Panc1 (cell line): ENCODE data around the gene GPD2. TPM values are rescaled to one million over a fixed set of nuclear protein-coding genes. Genes with fewer than 3 reads are reported as not detected.

Experiments used
- ATAC-seq: fragments of 200-7000 bp; cut with Tn5 transposase; 2 replicates; pipeline ENCODE4 v1.9.1; 2020; ENCODE audit warnings: mild to moderate bottlenecking, moderate library complexity
- BruUV-seq: library from RNA; stranded (reverse); fragments of 400-500 nt; replicated peaks from 2 replicates; lab custom pipeline; 2021; lab: Mats Ljungman, UMichigan
- CTCF ChIA-PET: fragments of 300-600 bp; sonication (Branson Sonifier 250); formaldehyde crosslinking; loops from one replicate; lab custom pipeline; 2022; ENCODE audit warnings: antibody characterized with exemption; lab: Charles Lee
- POLR2A ChIA-PET: fragments of 300-600 bp; sonication (Branson Sonifier 250); formaldehyde crosslinking; loops from one replicate; lab custom pipeline; 2022; ENCODE audit warnings: antibody characterized with exemption; lab: Charles Lee
- DNase-seq: peaks from one replicate; pipeline ENCODE4 v3.0.0-alpha.2; 2010; ENCODE audit warnings: low read depth, low spot score
- H3K27ac ChIP-seq: 2 replicates; pipeline ENCODE4 v1.5.1; 2011; ENCODE audit warnings: mild to moderate bottlenecking, low read length, inconsistent platforms
- H3K27me3 ChIP-seq: fragments of 200-500 bp; sonication (Bioruptor generic); 2 replicates; pipeline ENCODE4 v1.6.0; 2014; ENCODE audit warnings: low read length, inconsistent platforms; ENCODE audit not compliant: control insufficient read depth, insufficient read depth
- H3K36me3 ChIP-seq: fragments of 200-500 bp; sonication (Bioruptor generic); 2 replicates; pipeline ENCODE4 v1.5.1; 2014; ENCODE audit warnings: inconsistent platforms, mild to moderate bottlenecking, low read length, moderate library complexity; ENCODE audit not compliant: control insufficient read depth, insufficient read depth
- H3K4me1 ChIP-seq: 2 replicates; pipeline ENCODE4 v1.5.1; 2011; ENCODE audit warnings: inconsistent platforms, mild to moderate bottlenecking, low read length, moderate library complexity; ENCODE audit not compliant: control insufficient read depth, insufficient read depth
- H3K4me3 ChIP-seq, 2 experiments: 2 replicates each; pipeline ENCODE4 v1.5.1; 2011 to 2012; ENCODE audit warnings: low read depth in 2 of 2, low read length in 2 of 2, mild to moderate bottlenecking in 2 of 2, inconsistent platforms in 1 of 2, moderate library complexity in 1 of 2
- H3K9me3 ChIP-seq: fragments of 200-500 bp; sonication (Bioruptor generic); 2 replicates; pipeline ENCODE4 v1.5.1; 2014; ENCODE audit warnings: low read depth, mild to moderate bottlenecking, inconsistent platforms, low read length, moderate library complexity; ENCODE audit not compliant: control insufficient read depth, insufficient read depth
- POLR2AphosphoS5 ChIP-seq: IDR thresholded peaks from 2 replicates; pipeline ENCODE4 v1.6.1; 2012; ENCODE audit warnings: mild to moderate bottlenecking, low read depth, low read length, moderate library complexity
- SIN3A ChIP-seq: IDR thresholded peaks from 2 replicates; pipeline ENCODE4 v1.6.1; 2012; ENCODE audit warnings: low read depth, mild to moderate bottlenecking, low read length, moderate library complexity, borderline replicate concordance; ENCODE audit not compliant: insufficient read depth
- TCF7L2 ChIP-seq: IDR thresholded peaks from 2 replicates; pipeline ENCODE4 v1.6.1; 2011; ENCODE audit warnings: mild to moderate bottlenecking, low read depth, low read length, inconsistent platforms
- in situ Hi-C: cut with HindIII; loops from 2 replicates; pipeline ENCODE4 v1.10.0; 2016; ENCODE audit warnings: low sequenced_read_pairs, low pct_unique_long_range_greater_than_20kb
- intact Hi-C: fragments of 100-400 bp; cut with micrococcal nuclease; formaldehyde crosslinking; loops from one replicate; pipeline ENCODE4 v1.10.0; 2022; ENCODE audit not compliant: unreplicated experiment
- total RNA-seq: library from RNA; stranded (reverse); gene quantifications from one replicate; pipeline ENCODE4 v1.2.1, GENCODE V29; 2021; ENCODE audit not compliant: unreplicated experiment
- TF ChIP-seq, protein P1 (sequence below): fragments of 450-650 bp; IDR thresholded peaks from 2 replicates; pipeline ENCODE4 v1.5.1; 2017; ENCODE audit warnings: mild to moderate bottlenecking
- TF ChIP-seq, protein P2 (sequence below), 2 experiments: IDR thresholded peaks; 2 replicates each; pipeline ENCODE4 v1.6.1; 2011 to 2012; ENCODE audit warnings: low read depth in 2 of 2, control low read depth in 1 of 2, low read length in 1 of 2, mild to moderate bottlenecking in 1 of 2, moderate library complexity in 1 of 2; ENCODE audit not compliant: insufficient read depth in 1 of 2

The GPD2 gene
- total RNA-seq, 1 experiment from 2014 or later = 27.5 TPM

DNA sequence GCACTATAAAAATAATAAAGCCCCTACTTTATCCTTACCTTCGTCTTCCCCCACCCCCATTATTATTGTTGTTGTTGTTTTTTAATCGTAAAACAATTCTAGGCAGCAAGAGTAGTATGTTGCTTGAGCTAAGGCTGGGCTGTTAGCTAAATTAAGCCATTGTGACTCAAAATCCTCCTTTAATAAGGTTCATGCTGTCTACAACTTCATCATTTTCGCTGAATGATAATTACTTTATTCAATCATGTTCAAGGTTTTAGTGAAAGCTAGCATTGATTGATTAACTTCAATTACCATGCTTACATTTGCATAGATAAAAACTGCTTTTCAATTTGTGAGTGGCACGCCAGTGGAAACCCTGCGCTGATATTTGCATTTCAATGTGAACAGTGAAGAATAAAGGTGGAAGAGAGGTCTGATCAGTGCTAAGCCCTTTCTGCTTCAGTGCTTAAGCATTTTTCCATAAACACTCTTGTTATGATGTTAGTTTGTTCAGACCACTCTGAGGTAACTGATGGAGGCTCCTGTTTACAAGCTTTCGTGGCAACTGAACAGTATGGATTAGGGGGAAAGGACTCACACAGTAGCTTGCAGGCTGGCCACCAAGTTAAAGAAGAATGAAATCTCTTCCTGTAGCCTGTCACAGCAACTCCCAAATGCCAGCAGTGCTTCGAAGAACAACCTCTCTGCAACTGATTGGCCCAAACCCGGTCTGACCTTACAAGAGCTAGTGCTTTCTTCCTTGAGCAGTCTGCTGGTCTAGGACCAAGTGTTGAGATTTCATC lies 156.8 kb downstream of the GPD2 start:
- in situ Hi-C loops (no loop called here), intact Hi-C loops (loop anchor here (10.0 kb wide), 1 partner anchor 302 kb away; no protein-coding TSS in a partner anchor)
- ATAC-seq = no peak

DNA sequence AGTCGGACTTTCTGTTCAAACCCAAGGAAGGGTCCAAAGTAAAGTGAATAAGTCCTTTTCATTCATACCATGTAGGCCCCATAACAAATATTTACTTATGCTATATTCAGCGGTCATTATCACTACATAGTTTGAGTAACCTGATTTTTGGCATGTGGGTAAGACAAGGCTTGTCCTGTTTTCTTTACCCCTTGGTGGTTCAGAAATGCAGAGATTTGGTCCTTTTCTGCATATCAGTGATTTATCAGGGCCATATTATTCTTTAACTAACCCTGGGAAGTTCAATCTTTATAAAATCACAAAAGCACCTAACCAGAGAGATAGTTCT lies 157.4 kb downstream of the GPD2 start:
- intact Hi-C loops = loop anchor here (10.0 kb wide), 1 partner anchor 301 kb away; no protein-coding TSS in a partner anchor
- 0 out of 2 replicates have a peak, but pooled peaks cover 2% of the 10 kb centered on the region for H3K27me3 ChIP-seq
- POLR2A ChIA-PET = no interaction called here

More for the DNA sequence above, 156.8 kb downstream of the GPD2 start:
- ChIA-PET CTCF (no interaction called here), POLR2A (no interaction called here)
- Histone ChIP-seq H3K36me3 (no peaks in the 10 kb centered on the region), H3K27me3 (0 out of 2 replicates have a peak, but pooled peaks cover 2% of the 10 kb centered on the region), H3K27ac (no peak overlapping the region), H3K4me3 (no peak overlapping the region), H3K9me3 (no peaks in the 10 kb centered on the region), H3K4me1 (no peaks in the 10 kb centered on the region)
- BruUV-seq = no TSS peak
- DNase-seq = no peak
- TF ChIP-seq POLR2AphosphoS5 (no peak), SIN3A (no peak), TCF7L2 (no peak)
- TF ChIP-seq, protein P1, sequence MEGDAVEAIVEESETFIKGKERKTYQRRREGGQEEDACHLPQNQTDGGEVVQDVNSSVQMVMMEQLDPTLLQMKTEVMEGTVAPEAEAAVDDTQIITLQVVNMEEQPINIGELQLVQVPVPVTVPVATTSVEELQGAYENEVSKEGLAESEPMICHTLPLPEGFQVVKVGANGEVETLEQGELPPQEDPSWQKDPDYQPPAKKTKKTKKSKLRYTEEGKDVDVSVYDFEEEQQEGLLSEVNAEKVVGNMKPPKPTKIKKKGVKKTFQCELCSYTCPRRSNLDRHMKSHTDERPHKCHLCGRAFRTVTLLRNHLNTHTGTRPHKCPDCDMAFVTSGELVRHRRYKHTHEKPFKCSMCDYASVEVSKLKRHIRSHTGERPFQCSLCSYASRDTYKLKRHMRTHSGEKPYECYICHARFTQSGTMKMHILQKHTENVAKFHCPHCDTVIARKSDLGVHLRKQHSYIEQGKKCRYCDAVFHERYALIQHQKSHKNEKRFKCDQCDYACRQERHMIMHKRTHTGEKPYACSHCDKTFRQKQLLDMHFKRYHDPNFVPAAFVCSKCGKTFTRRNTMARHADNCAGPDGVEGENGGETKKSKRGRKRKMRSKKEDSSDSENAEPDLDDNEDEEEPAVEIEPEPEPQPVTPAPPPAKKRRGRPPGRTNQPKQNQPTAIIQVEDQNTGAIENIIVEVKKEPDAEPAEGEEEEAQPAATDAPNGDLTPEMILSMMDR = no peak
- TF ChIP-seq, protein P2, sequence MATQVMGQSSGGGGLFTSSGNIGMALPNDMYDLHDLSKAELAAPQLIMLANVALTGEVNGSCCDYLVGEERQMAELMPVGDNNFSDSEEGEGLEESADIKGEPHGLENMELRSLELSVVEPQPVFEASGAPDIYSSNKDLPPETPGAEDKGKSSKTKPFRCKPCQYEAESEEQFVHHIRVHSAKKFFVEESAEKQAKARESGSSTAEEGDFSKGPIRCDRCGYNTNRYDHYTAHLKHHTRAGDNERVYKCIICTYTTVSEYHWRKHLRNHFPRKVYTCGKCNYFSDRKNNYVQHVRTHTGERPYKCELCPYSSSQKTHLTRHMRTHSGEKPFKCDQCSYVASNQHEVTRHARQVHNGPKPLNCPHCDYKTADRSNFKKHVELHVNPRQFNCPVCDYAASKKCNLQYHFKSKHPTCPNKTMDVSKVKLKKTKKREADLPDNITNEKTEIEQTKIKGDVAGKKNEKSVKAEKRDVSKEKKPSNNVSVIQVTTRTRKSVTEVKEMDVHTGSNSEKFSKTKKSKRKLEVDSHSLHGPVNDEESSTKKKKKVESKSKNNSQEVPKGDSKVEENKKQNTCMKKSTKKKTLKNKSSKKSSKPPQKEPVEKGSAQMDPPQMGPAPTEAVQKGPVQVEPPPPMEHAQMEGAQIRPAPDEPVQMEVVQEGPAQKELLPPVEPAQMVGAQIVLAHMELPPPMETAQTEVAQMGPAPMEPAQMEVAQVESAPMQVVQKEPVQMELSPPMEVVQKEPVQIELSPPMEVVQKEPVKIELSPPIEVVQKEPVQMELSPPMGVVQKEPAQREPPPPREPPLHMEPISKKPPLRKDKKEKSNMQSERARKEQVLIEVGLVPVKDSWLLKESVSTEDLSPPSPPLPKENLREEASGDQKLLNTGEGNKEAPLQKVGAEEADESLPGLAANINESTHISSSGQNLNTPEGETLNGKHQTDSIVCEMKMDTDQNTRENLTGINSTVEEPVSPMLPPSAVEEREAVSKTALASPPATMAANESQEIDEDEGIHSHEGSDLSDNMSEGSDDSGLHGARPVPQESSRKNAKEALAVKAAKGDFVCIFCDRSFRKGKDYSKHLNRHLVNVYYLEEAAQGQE (IDR thresholded peaks at IDR 0.05; ENCODE audit: insufficient read depth in 1 of 2, low read depth in 2 of 2, low read length in 1 of 2) = no peak

More for the DNA sequence above, 157.4 kb downstream of the GPD2 start:
- no peaks in the 10 kb centered on the region for H3K9me3 ChIP-seq
- ATAC-seq = no peak
- CTCF ChIA-PET = no interaction called here
- no peaks in the 10 kb centered on the region for H3K36me3 ChIP-seq
- H3K27ac ChIP-seq = no peak overlapping the region
- TF ChIP-seq, protein P1 = no peak
- TF ChIP-seq TCF7L2 = no peak
- in situ Hi-C loops = no loop called here
- no peak overlapping the region for H3K4me3 ChIP-seq
- no TSS peak for BruUV-seq
- no peaks in the 10 kb centered on the region for H3K4me1 ChIP-seq
- no peak for DNase-seq
